Uterus (tissue), 2 donors: ENCODE data around the gene MET.

Experiments
- POLR2A ChIP-seq, 2 donors: fragments of 450-650 bp; IDR thresholded peaks; one replicate each; pipeline ENCODE4 v1.6.1; 2016; ENCODE audit warnings: antibody characterized with exemption in 2 of 2, mild to moderate bottlenecking in 1 of 2, moderate library complexity in 1 of 2
- TF ChIP-seq, protein P1 (sequence below), 4 experiments: fragments of 200-600 bp in 2 of 4; fragments of 450-650 bp in 2 of 4; sonication (generic) in 2 of 4; IDR thresholded peaks; one replicate each; pipeline ENCODE4 v1.5.1; 2016 to 2019; ENCODE audit warnings: antibody characterized with exemption in 4 of 4, mild to moderate bottlenecking in 2 of 4, moderate library complexity in 1 of 4

GRCh38 chr7:116793795-116794340 lies 121.9 kb downstream of the MET start:
- TF ChIP-seq, protein P1, sequence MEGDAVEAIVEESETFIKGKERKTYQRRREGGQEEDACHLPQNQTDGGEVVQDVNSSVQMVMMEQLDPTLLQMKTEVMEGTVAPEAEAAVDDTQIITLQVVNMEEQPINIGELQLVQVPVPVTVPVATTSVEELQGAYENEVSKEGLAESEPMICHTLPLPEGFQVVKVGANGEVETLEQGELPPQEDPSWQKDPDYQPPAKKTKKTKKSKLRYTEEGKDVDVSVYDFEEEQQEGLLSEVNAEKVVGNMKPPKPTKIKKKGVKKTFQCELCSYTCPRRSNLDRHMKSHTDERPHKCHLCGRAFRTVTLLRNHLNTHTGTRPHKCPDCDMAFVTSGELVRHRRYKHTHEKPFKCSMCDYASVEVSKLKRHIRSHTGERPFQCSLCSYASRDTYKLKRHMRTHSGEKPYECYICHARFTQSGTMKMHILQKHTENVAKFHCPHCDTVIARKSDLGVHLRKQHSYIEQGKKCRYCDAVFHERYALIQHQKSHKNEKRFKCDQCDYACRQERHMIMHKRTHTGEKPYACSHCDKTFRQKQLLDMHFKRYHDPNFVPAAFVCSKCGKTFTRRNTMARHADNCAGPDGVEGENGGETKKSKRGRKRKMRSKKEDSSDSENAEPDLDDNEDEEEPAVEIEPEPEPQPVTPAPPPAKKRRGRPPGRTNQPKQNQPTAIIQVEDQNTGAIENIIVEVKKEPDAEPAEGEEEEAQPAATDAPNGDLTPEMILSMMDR (IDR thresholded peaks at IDR 0.05), result no peak
- TF ChIP-seq POLR2A (IDR thresholded peaks at IDR 0.05), result no peak
